ENCODE data around the gene RASA2.

- TF ChIP-seq, protein P1, sequence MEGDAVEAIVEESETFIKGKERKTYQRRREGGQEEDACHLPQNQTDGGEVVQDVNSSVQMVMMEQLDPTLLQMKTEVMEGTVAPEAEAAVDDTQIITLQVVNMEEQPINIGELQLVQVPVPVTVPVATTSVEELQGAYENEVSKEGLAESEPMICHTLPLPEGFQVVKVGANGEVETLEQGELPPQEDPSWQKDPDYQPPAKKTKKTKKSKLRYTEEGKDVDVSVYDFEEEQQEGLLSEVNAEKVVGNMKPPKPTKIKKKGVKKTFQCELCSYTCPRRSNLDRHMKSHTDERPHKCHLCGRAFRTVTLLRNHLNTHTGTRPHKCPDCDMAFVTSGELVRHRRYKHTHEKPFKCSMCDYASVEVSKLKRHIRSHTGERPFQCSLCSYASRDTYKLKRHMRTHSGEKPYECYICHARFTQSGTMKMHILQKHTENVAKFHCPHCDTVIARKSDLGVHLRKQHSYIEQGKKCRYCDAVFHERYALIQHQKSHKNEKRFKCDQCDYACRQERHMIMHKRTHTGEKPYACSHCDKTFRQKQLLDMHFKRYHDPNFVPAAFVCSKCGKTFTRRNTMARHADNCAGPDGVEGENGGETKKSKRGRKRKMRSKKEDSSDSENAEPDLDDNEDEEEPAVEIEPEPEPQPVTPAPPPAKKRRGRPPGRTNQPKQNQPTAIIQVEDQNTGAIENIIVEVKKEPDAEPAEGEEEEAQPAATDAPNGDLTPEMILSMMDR (IDR thresholded peaks at IDR 0.05; ENCODE audit: low read depth, low read length, missing input control): no peak
- TF ChIP-seq YY1 (IDR thresholded peaks at IDR 0.05): no peak
Measured at GRCh38 chr3:141523615-141524375, 37.0 kb downstream of the RASA2 start.
